Transverse colon (tissue), 4 donors: Measurements from ENCODE around the gene CERS1. TPM values are rescaled to one million over a fixed set of nuclear protein-coding genes. Genes with fewer than 3 reads are reported as not detected.

Source experiments
- DNase-seq: peaks from one replicate; pipeline ENCODE4 v3.0.0-alpha.2; 2019
- H3K27ac ChIP-seq, 4 donors: fragments of 200-600 bp; sonication (generic); 2 replicates each; pipeline ENCODE4 v1.5.1; 2016 to 2018; ENCODE audit warnings: inconsistent platforms in 4 of 4
- H3K27me3 ChIP-seq: fragments of 200-600 bp; sonication (generic); 2 replicates; pipeline ENCODE4 v1.5.1; 2017; ENCODE audit warnings: inconsistent platforms
- H3K36me3 ChIP-seq, 4 donors: fragments of 200-600 bp; sonication (generic); 2 replicates each; pipeline ENCODE4 v1.5.1; 2017 to 2019; ENCODE audit warnings: inconsistent platforms in 4 of 4
- H3K4me1 ChIP-seq, 4 donors: fragments of 200-600 bp; sonication (generic); 2 replicates each; pipeline ENCODE4 v1.5.1; 2017 to 2020; ENCODE audit warnings: inconsistent platforms in 4 of 4
- H3K4me3 ChIP-seq, 4 donors: fragments of 200-600 bp; sonication (generic); 1 replicate in 1 of 4; 2 replicates in 3 of 4; pipeline versions ENCODE4 v1.5.1 to v1.6.1; 2017 to 2019; ENCODE audit warnings: inconsistent platforms in 4 of 4
- H3K9me3 ChIP-seq, 2 donors: fragments of 200-600 bp; sonication (generic); 2 replicates each; pipeline ENCODE4 v1.5.1; 2017 to 2019; ENCODE audit warnings: inconsistent platforms in 2 of 2
- CTCF ChIP-seq, 5 experiments: fragments of 200-600 bp in 3 of 5; fragments of 450-650 bp in 2 of 5; sonication (generic) in 3 of 5; IDR thresholded peaks; 1 replicate in 2 of 5; 2 replicates in 3 of 5; pipeline ENCODE4 v1.5.1; 2016 to 2017; ENCODE audit warnings: antibody characterized with exemption in 5 of 5, inconsistent platforms in 3 of 5, mild to moderate bottlenecking in 2 of 5, moderate library complexity in 1 of 5
- EP300 ChIP-seq: sonication (generic); formaldehyde crosslinking; IDR thresholded peaks from one replicate; pipeline ENCODE4 v1.6.1; 2017; ENCODE audit warnings: antibody characterized with exemption, low read depth
- POLR2A ChIP-seq: fragments of 450-650 bp; IDR thresholded peaks from one replicate; pipeline ENCODE4 v1.6.1; 2016; ENCODE audit warnings: antibody characterized with exemption, mild to moderate bottlenecking, moderate library complexity
- POLR2AphosphoS5 ChIP-seq, 3 donors: sonication (generic); formaldehyde crosslinking; IDR thresholded peaks; one replicate each; pipeline ENCODE4 v1.6.1; 2016; ENCODE audit warnings: antibody characterized with exemption in 3 of 3
- WGBS, 2 donors: methylation state at CpG; one replicate each; pipeline ENCODE4 v1.1.5; 2018; ENCODE audit warnings: low coverage in 1 of 2; 5-methylcytosine and 5-hydroxymethylcytosine counted together
- in situ Hi-C, 4 donors: fragments of 200-750 bp; cut with MboI; loops; one replicate each; pipeline versions ENCODE4 v1.15.0 to v1.15.1; 2017; ENCODE audit warnings: low sequenced_read_pairs in 3 of 4, low pct_ligation_motif_present in 1 of 4, low pct_unique_long_range_greater_than_20kb in 1 of 4
- intact Hi-C: fragments of 100-400 bp; cut with DNase I; formaldehyde crosslinking; loops from one replicate; pipeline ENCODE4 v1.15.1; 2023; ENCODE audit warnings: low total_unique reads
- total RNA-seq, 4 donors: library from RNA; depleted of rRNA; stranded (reverse); fragments of >200 nt; gene quantifications; one replicate each; pipeline ENCODE4 v1.1.0, GENCODE V29; 2016

The CERS1 gene
- total RNA-seq, 4 donors from 2014 or later = not detected

GRCh38 chr19:18898607-18899408 lies 2.9 kb upstream of the CERS1 start:
- in situ Hi-C loops = no loop called here
- intact Hi-C loops = no loop called here
- peaks cover 0 to 18% (median 9%) of the 10 kb centered on the region in 4 donors for H3K4me1 ChIP-seq
- WGBS, 2 donors = 72 to 90% methylated on average over 7 to 16 of the region's 18 CpGs
- TF ChIP-seq POLR2AphosphoS5 (IDR thresholded peaks at IDR 0.05) = no peak
- TF ChIP-seq POLR2A = no peak
- no peak for TF ChIP-seq CTCF (IDR thresholded peaks at IDR 0.05)
- no peak for TF ChIP-seq EP300
- H3K4me3 ChIP-seq = no peak overlapping the region
- no peak for DNase-seq
- H3K9me3 ChIP-seq = no peaks in the 10 kb centered on the region
- peaks cover 0 to 12% (median 3%) of the 10 kb centered on the region in 4 donors for H3K36me3 ChIP-seq
- peaks cover 35% of the 10 kb centered on the region for H3K27me3 ChIP-seq
- H3K27ac ChIP-seq = no peak overlapping the region

GRCh38 chr19:18898081-18898606 lies 2.2 kb upstream of the CERS1 start:
- no peak for DNase-seq
- in situ Hi-C loops = no loop called here

GRCh38 chr19:18897094-18898029 lies 1.4 kb upstream of the CERS1 start:
- Histone ChIP-seq H3K36me3 (peaks cover 0 to 12% (median 3%) of the 10 kb centered on the region in 4 donors), H3K4me3 (no peak overlapping the region), H3K27ac (no peak overlapping the region), H3K27me3 (peaks cover 49% of the 10 kb centered on the region), H3K9me3 (no peaks in the 10 kb centered on the region), H3K4me1 (peaks cover 0 to 18% (median 9%) of the 10 kb centered on the region in 4 donors)
- WGBS, 2 donors = 86 to 100% methylated on average over 2 to 25 of the region's 25 CpGs
- TF ChIP-seq EP300 (no peak), POLR2A (no peak), CTCF (IDR thresholded peaks at IDR 0.05) (no peak), POLR2AphosphoS5 (IDR thresholded peaks at IDR 0.05) (no peak)
- DNase-seq = no peak
- intact Hi-C loops (no loop called here), in situ Hi-C loops (no loop called here)

More at GRCh38 chr19:18898081-18898606, 2.2 kb upstream of the CERS1 start:
- intact Hi-C loops = no loop called here
- TF ChIP-seq CTCF (IDR thresholded peaks at IDR 0.05) = no peak
- TF ChIP-seq EP300 = no peak
- WGBS, 2 donors = 60% methylated on average over 13 of the region's 18 CpGs; no CpG with 5 or more reads in 1 of the 2 donors
- H3K4me1 ChIP-seq = peaks cover 0 to 18% (median 9%) of the 10 kb centered on the region in 4 donors
- no peak overlapping the region for H3K4me3 ChIP-seq
- H3K36me3 ChIP-seq = peaks cover 0 to 12% (median 3%) of the 10 kb centered on the region in 4 donors
- peaks cover 42% of the 10 kb centered on the region for H3K27me3 ChIP-seq
- H3K9me3 ChIP-seq = no peaks in the 10 kb centered on the region
- no peak overlapping the region for H3K27ac ChIP-seq

- H3K27ac ChIP-seq = no peak overlapping the region
- intact Hi-C loops (no loop called here), in situ Hi-C loops (no loop called here)
- no peaks in the 10 kb centered on the region for H3K9me3 ChIP-seq
- peaks cover 0 to 12% (median 3%) of the 10 kb centered on the region in 4 donors for H3K36me3 ChIP-seq
- no peak overlapping the region for H3K4me3 ChIP-seq
- 19% methylated on average over 26 of the region's 33 CpGs; no CpG with 5 or more reads in 1 of the 2 donors for WGBS, 2 donors
- H3K27me3 ChIP-seq = peaks cover 49% of the 10 kb centered on the region
- H3K4me1 ChIP-seq = peaks cover 0 to 18% (median 9%) of the 10 kb centered on the region in 4 donors
- no peak for DNase-seq
- TF ChIP-seq EP300 (no peak), POLR2AphosphoS5 (IDR thresholded peaks at IDR 0.05) (no peak)
Measured at GRCh38 chr19:18896421-18896841, 473 bp upstream of the CERS1 start.
